Nucleus accumbens (tissue), 56 donors: Measurements from ENCODE around the gene DYRK1A.

Experiments
- DNase-seq, 56 donors: peaks; one replicate each; lab custom pipeline; 2025; lab: John Stamatoyannopoulos, UW

DYRK1A gene

GRCh38 chr21:37383784-37384311, 17.3 kb downstream of the DYRK1A start:
- no peak for DNase-seq

- DNase-seq = no peak
Measured at GRCh38 chr21:37384416-37384815, 17.8 kb downstream of the DYRK1A start.

- no peak for DNase-seq
Measured at GRCh38 chr21:37385179-37385765, 18.7 kb downstream of the DYRK1A start.

- no peak for DNase-seq
Measured at GRCh38 chr21:37386151-37386550, 19.6 kb downstream of the DYRK1A start.

GRCh38 chr21:37389456-37389855, 22.9 kb downstream of the DYRK1A start:
- DNase-seq = no peak

- DNase-seq = no peak
Measured at GRCh38 chr21:37391666-37392065, 25.1 kb downstream of the DYRK1A start.

GRCh38 chr21:37392441-37392840, 25.9 kb downstream of the DYRK1A start:
- DNase-seq = no peak

- DNase-seq = no peak
Measured at GRCh38 chr21:37393030-37393429, 26.5 kb downstream of the DYRK1A start.

GRCh38 chr21:37393786-37394185, 27.2 kb downstream of the DYRK1A start:
- no peak for DNase-seq

- no peak for DNase-seq
Measured at GRCh38 chr21:37395961-37396360, 29.4 kb downstream of the DYRK1A start.

- DNase-seq = no peak
Measured at GRCh38 chr21:37396855-37397254, 30.3 kb downstream of the DYRK1A start.

GRCh38 chr21:37398697-37399096, 32.1 kb downstream of the DYRK1A start:
- DNase-seq = no peak

GRCh38 chr21:37402251-37402867, 35.8 kb downstream of the DYRK1A start:
- no peak for DNase-seq

GRCh38 chr21:37405629-37406028, 39.1 kb downstream of the DYRK1A start:
- DNase-seq = no peak

GRCh38 chr21:37407719-37408420, 41.3 kb downstream of the DYRK1A start:
- no peak for DNase-seq

- no peak for DNase-seq
Measured at GRCh38 chr21:37408464-37409193, 42.1 kb downstream of the DYRK1A start.

- no peak for DNase-seq
Measured at GRCh38 chr21:37410639-37411038, 44.1 kb downstream of the DYRK1A start.

GRCh38 chr21:37412603-37413360, 46.2 kb downstream of the DYRK1A start:
- DNase-seq = no peak

- DNase-seq = no peak
Measured at GRCh38 chr21:37413553-37414291, 47.1 kb downstream of the DYRK1A start.
